ENCODE results near the gene RNU7-1.

Gene RNU7-1

GRCh38 chr12:6919588-6919987 lies 24.0 kb upstream of the RNU7-1 start:
- DNase-seq, result no peak

GRCh38 chr12:6921539-6921938 lies 22.1 kb upstream of the RNU7-1 start:
- DNase-seq, result no peak

DNA sequence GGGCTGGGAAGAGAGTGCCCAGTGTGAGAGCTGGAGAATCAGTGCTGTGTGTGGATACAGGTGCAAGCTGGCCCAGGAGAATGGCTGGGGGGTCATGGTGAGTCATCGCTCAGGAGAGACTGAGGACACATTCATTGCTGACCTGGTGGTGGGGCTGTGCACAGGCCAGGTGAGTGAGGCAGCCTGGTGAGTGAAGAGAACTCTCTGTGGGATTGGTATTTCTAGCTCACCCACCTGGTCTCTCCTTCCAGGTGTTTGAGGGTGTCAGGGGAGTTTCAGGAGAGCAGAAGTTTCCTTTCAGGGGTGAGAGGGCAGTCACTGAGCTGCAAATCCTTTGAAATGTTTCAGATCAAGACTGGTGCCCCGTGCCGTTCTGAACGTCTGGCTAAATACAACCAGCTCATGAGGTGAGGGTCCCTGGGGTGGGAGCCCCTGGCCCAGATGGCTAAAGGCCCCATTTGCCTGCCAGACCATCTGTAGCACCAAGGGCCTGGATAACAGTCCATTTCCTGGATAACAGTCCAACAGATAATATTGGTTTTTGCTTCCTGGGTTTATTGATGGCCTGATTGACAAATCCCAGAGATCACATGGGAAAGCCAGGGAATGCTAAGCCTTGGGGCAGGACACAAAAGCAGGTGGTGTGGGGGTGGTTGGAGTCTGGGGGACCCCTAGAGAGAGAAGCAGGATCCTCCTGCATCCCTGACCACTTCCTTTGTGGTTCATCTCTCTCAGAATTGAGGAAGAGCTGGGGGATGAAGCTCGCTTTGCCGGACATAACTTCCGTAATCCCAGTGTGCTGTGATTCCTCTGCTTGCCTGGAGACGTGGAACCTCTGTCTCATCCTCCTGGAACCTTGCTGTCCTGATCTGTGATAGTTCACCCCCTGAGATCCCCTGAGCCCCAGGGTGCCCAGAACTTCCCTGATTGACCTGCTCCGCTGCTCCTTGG lies 21.3 kb upstream of the RNU7-1 start:
- no peak for DNase-seq

GRCh38 chr12:6923003-6923732 lies 20.4 kb upstream of the RNU7-1 start:
- DNase-seq, result no peak

- no peak for DNase-seq
These were observed 19.8 kb upstream of the RNU7-1 start for GRCh38 chr12:6923851-6924250.

- no peak for DNase-seq
These were observed 18.4 kb upstream of the RNU7-1 start for GRCh38 chr12:6925239-6925539.

GRCh38 chr12:6925540-6926279 lies 17.9 kb upstream of the RNU7-1 start:
- peak; percentile 78 for DNase-seq

DNA sequence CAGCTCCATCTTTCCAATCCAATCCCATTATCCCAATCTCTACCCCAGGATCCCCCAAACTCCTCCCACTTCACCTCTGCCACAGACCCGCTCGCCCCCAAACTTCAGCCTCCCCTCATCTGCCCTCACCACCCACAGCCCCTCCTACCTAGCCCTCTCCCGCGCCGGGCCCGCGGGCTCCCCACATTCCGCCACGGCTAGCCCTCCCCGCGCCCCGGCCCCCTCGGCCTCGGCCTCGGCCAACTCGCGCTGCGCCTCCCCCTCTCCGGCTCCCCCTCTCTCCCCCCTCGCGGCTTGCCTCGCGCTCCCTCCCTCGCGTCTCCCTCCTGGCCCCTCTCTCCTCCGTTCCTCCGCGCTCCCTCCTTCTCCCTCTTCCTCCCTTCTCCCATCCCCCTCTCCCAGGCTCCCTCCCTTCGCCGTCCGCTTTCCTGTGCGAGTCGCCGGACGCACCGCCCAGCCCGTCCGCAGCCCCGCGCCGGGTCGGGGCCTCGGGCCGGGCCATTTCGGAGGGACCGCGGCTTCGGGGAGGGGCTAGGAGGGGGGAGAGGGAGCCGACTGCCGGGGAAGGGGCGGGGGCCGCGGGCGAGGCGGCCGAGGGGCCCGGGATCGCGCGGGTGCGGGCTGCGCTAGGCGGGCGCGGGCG lies 16.1 kb upstream of the RNU7-1 start, which contains the start of gene ATN1:
Gene ATN1, plus strand, starts transcription at position 581 of the 643 bp plus-strand sequence. CDS start 6,043 bp downstream, outside the sequence.
- peak; percentile 85 for DNase-seq

GRCh38 chr12:6928022-6928702 lies 15.5 kb upstream of the RNU7-1 start:
- DNase-seq, result peak; percentile 31

- peak; percentile 24 for DNase-seq
These were observed 14.8 kb upstream of the RNU7-1 start for GRCh38 chr12:6928703-6929407.

DNA sequence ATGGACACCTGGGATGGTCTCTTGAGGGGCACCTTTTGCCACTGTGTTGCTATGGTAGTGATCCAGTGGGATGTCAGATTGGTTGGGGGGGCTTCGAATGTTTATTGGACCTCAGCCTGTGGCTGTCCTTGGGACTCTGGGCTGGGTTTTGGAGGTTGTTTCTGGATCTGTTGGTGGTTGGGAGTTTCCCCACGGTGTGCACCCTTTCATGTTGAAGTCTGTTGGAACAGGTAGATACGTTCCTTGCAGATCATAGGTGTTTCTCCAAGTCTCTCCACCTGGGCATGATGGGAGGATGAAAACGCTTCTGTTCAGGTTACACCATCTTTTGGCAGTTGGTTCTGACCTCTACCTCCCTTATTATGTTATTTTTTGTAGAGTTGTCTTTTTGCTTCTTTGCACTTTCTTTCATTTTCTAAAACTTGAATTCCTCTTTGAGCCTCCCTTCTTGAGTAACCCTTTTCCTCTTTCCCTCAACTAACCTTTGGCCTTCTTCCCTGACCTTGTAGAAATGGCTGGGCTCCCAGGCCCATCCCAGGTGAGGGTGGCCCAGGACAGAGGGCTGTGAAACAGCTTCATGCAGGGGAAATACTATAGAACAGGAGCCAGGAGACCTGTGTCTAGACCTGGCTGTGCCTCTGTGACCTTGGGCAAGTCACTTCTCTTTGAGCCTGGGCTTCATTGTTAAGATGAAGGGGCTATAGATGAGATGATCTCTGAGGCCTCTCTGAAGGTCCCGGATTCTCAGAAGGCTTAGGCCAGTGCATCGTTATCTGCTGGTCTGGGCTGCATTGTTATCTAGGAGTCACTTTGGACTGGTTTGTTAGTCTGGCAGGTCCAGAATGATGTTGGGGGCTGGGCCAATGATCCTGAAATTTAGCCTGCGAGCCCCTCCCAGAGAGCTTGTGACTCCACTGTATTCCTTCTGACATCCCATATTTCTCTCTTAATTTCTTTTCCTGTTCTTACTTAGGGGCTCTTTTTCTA lies 13.9 kb upstream of the RNU7-1 start:
- DNase-seq, result no peak

GRCh38 chr12:6932766-6933165 lies 10.8 kb upstream of the RNU7-1 start:
- no peak for DNase-seq

GRCh38 chr12:6934110-6934509 lies 9.5 kb upstream of the RNU7-1 start:
- no peak for DNase-seq

GRCh38 chr12:6935371-6936193 lies 8.0 kb upstream of the RNU7-1 start:
- DNase-seq, result no peak

DNA sequence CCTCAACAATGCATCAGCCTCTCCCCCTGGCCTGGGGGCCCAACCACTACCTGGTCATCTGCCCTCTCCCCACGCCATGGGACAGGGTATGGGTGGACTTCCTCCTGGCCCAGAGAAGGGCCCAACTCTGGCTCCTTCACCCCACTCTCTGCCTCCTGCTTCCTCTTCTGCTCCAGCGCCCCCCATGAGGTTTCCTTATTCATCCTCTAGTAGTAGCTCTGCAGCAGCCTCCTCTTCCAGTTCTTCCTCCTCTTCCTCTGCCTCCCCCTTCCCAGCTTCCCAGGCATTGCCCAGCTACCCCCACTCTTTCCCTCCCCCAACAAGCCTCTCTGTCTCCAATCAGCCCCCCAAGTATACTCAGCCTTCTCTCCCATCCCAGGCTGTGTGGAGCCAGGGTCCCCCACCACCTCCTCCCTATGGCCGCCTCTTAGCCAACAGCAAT lies 7.4 kb upstream of the RNU7-1 start:
- no peak for DNase-seq

DNA sequence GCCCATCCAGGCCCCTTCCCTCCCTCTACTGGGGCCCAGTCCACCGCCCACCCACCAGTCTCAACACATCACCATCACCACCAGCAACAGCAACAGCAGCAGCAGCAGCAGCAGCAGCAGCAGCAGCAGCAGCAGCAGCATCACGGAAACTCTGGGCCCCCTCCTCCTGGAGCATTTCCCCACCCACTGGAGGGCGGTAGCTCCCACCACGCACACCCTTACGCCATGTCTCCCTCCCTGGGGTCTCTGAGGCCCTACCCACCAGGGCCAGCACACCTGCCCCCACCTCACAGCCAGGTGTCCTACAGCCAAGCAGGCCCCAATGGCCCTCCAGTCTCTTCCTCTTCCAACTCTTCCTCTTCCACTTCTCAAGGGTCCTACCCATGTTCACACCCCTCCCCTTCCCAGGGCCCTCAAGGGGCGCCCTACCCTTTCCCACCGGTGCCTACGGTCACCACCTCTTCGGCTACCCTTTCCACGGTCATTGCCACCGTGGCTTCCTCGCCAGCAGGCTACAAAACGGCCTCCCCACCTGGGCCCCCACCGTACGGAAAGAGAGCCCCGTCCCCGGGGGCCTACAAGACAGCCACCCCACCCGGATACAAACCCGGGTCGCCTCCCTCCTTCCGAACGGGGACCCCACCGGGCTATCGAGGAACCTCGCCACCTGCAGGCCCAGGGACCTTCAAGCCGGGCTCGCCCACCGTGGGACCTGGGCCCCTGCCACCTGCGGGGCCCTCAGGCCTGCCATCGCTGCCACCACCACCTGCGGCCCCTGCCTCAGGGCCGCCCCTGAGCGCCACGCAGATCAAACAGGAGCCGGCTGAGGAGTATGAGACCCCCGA lies 6.8 kb upstream of the RNU7-1 start:
- DNase-seq, result peak; percentile 10

DNA sequence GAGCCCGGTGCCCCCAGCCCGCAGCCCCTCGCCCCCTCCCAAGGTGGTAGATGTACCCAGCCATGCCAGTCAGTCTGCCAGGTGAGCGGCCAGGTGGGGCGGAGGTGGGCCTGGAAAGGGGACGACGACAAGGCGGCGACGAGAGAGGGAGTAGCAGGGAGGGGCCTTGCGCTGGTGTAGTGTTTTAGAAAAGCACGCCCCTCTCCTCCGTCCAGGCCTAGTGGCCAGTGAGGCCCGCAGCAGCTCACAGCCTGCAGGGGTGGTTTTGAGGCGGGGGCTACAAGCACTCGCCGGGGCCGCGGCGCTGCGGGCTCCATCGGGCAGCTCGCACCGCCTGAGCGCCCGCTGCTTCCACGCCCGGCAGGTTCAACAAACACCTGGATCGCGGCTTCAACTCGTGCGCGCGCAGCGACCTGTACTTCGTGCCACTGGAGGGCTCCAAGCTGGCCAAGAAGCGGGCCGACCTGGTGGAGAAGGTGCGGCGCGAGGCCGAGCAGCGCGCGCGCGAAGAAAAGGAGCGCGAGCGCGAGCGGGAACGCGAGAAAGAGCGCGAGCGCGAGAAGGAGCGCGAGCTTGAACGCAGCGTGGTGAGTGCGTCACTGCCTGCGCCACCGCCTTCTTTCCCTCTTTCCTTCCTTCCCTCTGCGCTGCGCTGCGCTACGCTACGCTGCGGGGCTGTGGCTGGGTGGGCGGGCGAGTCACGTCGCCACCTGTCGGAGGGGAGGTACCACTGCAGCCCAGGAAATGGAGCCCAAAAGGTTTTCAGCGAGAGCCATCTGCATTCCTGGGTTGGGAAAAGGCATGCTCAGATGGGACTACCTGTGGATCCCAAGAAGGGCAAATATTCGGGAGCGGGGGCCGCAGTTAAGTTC lies 5.9 kb upstream of the RNU7-1 start:
- peak; percentile 94 for DNase-seq

Measured in midbrain (tissue), 1 donor.